Natural killer cell (primary cell): ENCODE results near the gene TRAPPC2. TPM values are rescaled to one million over a fixed set of nuclear protein-coding genes. Genes with fewer than 3 reads are reported as not detected.

Experiments
- ATAC-seq, 3 donors: fragments of 150-1000 bp in 2 of 3; fragments of 200-7000 bp in 1 of 3; cut with Tn5 transposase; 1 replicate in 1 of 3; 2 replicates in 2 of 3; pipeline ENCODE4 v1.10.0; 2021; ENCODE audit warnings: mild to moderate bottlenecking in 2 of 3, moderate library complexity in 2 of 3
- DNase-seq, 2 donors: peaks; one replicate each; pipeline versions ENCODE4 v3.0.0 to v3.0.0-alpha.2; 2013 to 2021; ENCODE audit warnings: mixed read lengths in 1 of 2
- H3K27ac ChIP-seq: one replicate; pipeline ENCODE4 v1.5.1; 2013; ENCODE audit warnings: mild to moderate bottlenecking, low read length
- H3K27me3 ChIP-seq: one replicate; pipeline ENCODE4 v1.6.1; 2013; ENCODE audit warnings: low read length; ENCODE audit not compliant: control insufficient read depth, insufficient read depth
- H3K36me3 ChIP-seq: one replicate; pipeline ENCODE4 v1.6.1; 2013; ENCODE audit warnings: low read length; ENCODE audit not compliant: control insufficient read depth, insufficient read depth
- H3K4me1 ChIP-seq: one replicate; pipeline ENCODE4 v1.6.1; 2013; ENCODE audit warnings: low read length; ENCODE audit not compliant: control insufficient read depth, insufficient read depth
- H3K4me3 ChIP-seq: one replicate; pipeline ENCODE4 v1.5.1; 2013; ENCODE audit warnings: low read length
- H3K9me3 ChIP-seq: one replicate; pipeline ENCODE4 v1.6.1; 2013; ENCODE audit warnings: low read length; ENCODE audit not compliant: control insufficient read depth, insufficient read depth
- H3K27ac Mint-ChIP-seq, 2 donors: one replicate each; pipeline ENCODE4 v1.8.0; 2022; ENCODE audit warnings: mild to moderate bottlenecking in 2 of 2, mixed read lengths in 2 of 2, moderate library complexity in 1 of 2
- H3K27me3 Mint-ChIP-seq, 2 donors: one replicate each; pipeline ENCODE4 v1.8.0; 2022; ENCODE audit warnings: low read depth in 2 of 2, mixed read lengths in 2 of 2
- H3K36me3 Mint-ChIP-seq: one replicate; pipeline ENCODE4 v1.8.0; 2022; ENCODE audit warnings: mixed read lengths
- H3K4me1 Mint-ChIP-seq, 2 donors: one replicate each; pipeline ENCODE4 v1.8.0; 2022; ENCODE audit warnings: mixed read lengths in 2 of 2
- H3K4me3 Mint-ChIP-seq: one replicate; pipeline ENCODE4 v1.8.0; 2022; ENCODE audit warnings: mild to moderate bottlenecking, moderate library complexity, mixed read lengths
- H3K9me3 Mint-ChIP-seq, 2 donors: one replicate each; pipeline ENCODE4 v1.8.0; 2022; ENCODE audit warnings: mixed read lengths in 2 of 2
- CTCF ChIP-seq: fragments of 200-600 bp; IDR thresholded peaks from one replicate; pipeline ENCODE4 v1.8.0; 2022; ENCODE audit warnings: antibody characterized with exemption
- WGBS: methylation state at CpG from one replicate; pipeline ENCODE4 v1.1.7; 2013; ENCODE audit warnings: missing lambda C conversion rate; ENCODE audit not compliant: insufficient coverage; 5-methylcytosine and 5-hydroxymethylcytosine counted together
- intact Hi-C: fragments of 100-400 bp; cut with micrococcal nuclease; formaldehyde crosslinking; loops from one replicate; pipeline ENCODE4 v1.14.2; 2022
- total RNA-seq, 4 donors: library from RNA; stranded (reverse); fragments of 120-200 nt in 1 of 4; gene quantifications; one replicate each; pipeline versions ENCODE4 v1.2.3 to v1.2.4, GENCODE V29; 2013 to 2022

The TRAPPC2 gene
- total RNA-seq, 3 donors from 2014 or later (not counting 1 experiment from before 2014, with no cell fraction given) = 24.2 to 63.3 (median 42.4) TPM

GRCh38 chrX:13747836-13748235 lies 13.4 kb upstream of the TRAPPC2 start:
- WGBS = no CpG with 5 or more reads among the region's 2 CpGs
- peaks cover 50% of the 10 kb centered on the region for H3K36me3 ChIP-seq
- Mint-ChIP-seq H3K27ac (peak overlapping the region; percentile 6 to 75), H3K4me3 (no peak overlapping the region), H3K9me3 (no peaks in the 10 kb centered on the region), H3K36me3 (peaks cover 12% of the 10 kb centered on the region), H3K27me3 (no peaks in the 10 kb centered on the region), H3K4me1 (peaks cover 14 to 28% of the 10 kb centered on the region in 2 donors)
- no peak overlapping the region for H3K4me3 ChIP-seq
- H3K4me1 ChIP-seq = peaks cover 6% of the 10 kb centered on the region
- no peaks in the 10 kb centered on the region for H3K9me3 ChIP-seq
- intact Hi-C loops = loop anchor here (1.0 to 10.0 kb wide), 2 partner anchors 90 to 1587 kb away; partner anchors contain the start of gene PIGA
- H3K27ac ChIP-seq = no peak overlapping the region
- peak; percentile 23 for TF ChIP-seq CTCF
- peak in 2 of 3 donors; percentile 65 to 70 for ATAC-seq
- peak in 1 of 2 donors; percentile 69 for DNase-seq
- H3K27me3 ChIP-seq = no peaks in the 10 kb centered on the region

GRCh38 chrX:13742397-13743176 lies 8.2 kb upstream of the TRAPPC2 start:
- intact Hi-C loops = loop anchor here (2.0 to 10.0 kb wide), 2 partner anchors 90 to 1592 kb away; partner anchors contain the start of genes PIGA and TCEANC
- no peaks in the 10 kb centered on the region for H3K27me3 ChIP-seq
- peak overlapping the region; percentile 91 to 94 for H3K27ac Mint-ChIP-seq
- no peaks in the 10 kb centered on the region for H3K27me3 Mint-ChIP-seq
- ATAC-seq (peak; percentile 90 to 92 (median 92)), DNase-seq (peak; percentile 43 to 76)
- H3K36me3 Mint-ChIP-seq = peaks cover 12% of the 10 kb centered on the region
- no peak for TF ChIP-seq CTCF
- peaks cover 34% of the 10 kb centered on the region for H3K36me3 ChIP-seq
- H3K9me3 ChIP-seq = no peaks in the 10 kb centered on the region
- WGBS = 23% methylated on average over 8 of the region's 13 CpGs
- H3K27ac ChIP-seq = peak overlapping the region; percentile 91
- peak overlapping the region; percentile 13 for H3K4me3 ChIP-seq
- peaks cover 16 to 25% of the 10 kb centered on the region in 2 donors for H3K4me1 Mint-ChIP-seq
- peaks cover 12% of the 10 kb centered on the region for H3K4me1 ChIP-seq
- H3K4me3 Mint-ChIP-seq = peak overlapping the region; percentile 75
- H3K9me3 Mint-ChIP-seq = no peaks in the 10 kb centered on the region

- Mint-ChIP-seq H3K36me3 (peaks cover 7% of the 10 kb centered on the region), H3K4me1 (peaks cover 18% of the 10 kb centered on the region in 2 donors), H3K9me3 (no peaks in the 10 kb centered on the region), H3K4me3 (peak overlapping the region; percentile 75), H3K27ac (peak overlapping the region; percentile 91 to 94), H3K27me3 (no peaks in the 10 kb centered on the region)
- Histone ChIP-seq H3K36me3 (peaks cover 27% of the 10 kb centered on the region), H3K27ac (peak overlapping the region; percentile 91), H3K9me3 (no peaks in the 10 kb centered on the region), H3K4me3 (no peak overlapping the region), H3K4me1 (peaks cover 14% of the 10 kb centered on the region), H3K27me3 (no peaks in the 10 kb centered on the region)
- WGBS = 55% methylated on average over 5 of the region's 6 CpGs
- no peak for TF ChIP-seq CTCF
- DNase-seq = no peak
- intact Hi-C loops = loop anchor here (2.0 to 10.0 kb wide), 2 partner anchors 89 to 1593 kb away; partner anchors contain the start of genes PIGA and TCEANC
- ATAC-seq = no peak
Observed at GRCh38 chrX:13741695-13742094, 7.3 kb upstream of the TRAPPC2 start.
